Transverse colon (tissue), 4 donors: ENCODE results near the gene CYP21A2. TPM values are rescaled to one million over a fixed set of nuclear protein-coding genes. Genes with fewer than 3 reads are reported as not detected.
"Not testable (repeated sequence)": the region's sequence is repeated elsewhere in the genome, so short reads cannot be mapped to it uniquely, and the experiment has no call there.

Source experiments
- DNase-seq: peaks from one replicate; pipeline ENCODE4 v3.0.0-alpha.2; 2019
- H3K27ac ChIP-seq, 4 donors: fragments of 200-600 bp; sonication (generic); 2 replicates each; pipeline ENCODE4 v1.5.1; 2016 to 2018; ENCODE audit warnings: inconsistent platforms in 4 of 4
- H3K27me3 ChIP-seq: fragments of 200-600 bp; sonication (generic); 2 replicates; pipeline ENCODE4 v1.5.1; 2017; ENCODE audit warnings: inconsistent platforms
- H3K36me3 ChIP-seq, 4 donors: fragments of 200-600 bp; sonication (generic); 2 replicates each; pipeline ENCODE4 v1.5.1; 2017 to 2019; ENCODE audit warnings: inconsistent platforms in 4 of 4
- H3K4me1 ChIP-seq, 4 donors: fragments of 200-600 bp; sonication (generic); 2 replicates each; pipeline ENCODE4 v1.5.1; 2017 to 2020; ENCODE audit warnings: inconsistent platforms in 4 of 4
- H3K4me3 ChIP-seq, 4 donors: fragments of 200-600 bp; sonication (generic); 1 replicate in 1 of 4; 2 replicates in 3 of 4; pipeline versions ENCODE4 v1.5.1 to v1.6.1; 2017 to 2019; ENCODE audit warnings: inconsistent platforms in 4 of 4
- H3K9me3 ChIP-seq, 2 donors: fragments of 200-600 bp; sonication (generic); 2 replicates each; pipeline ENCODE4 v1.5.1; 2017 to 2019; ENCODE audit warnings: inconsistent platforms in 2 of 2
- WGBS, 2 donors: methylation state at CpG; one replicate each; pipeline ENCODE4 v1.1.5; 2018; ENCODE audit warnings: low coverage in 1 of 2; 5-methylcytosine and 5-hydroxymethylcytosine counted together
- in situ Hi-C, 4 donors: fragments of 200-750 bp; cut with MboI; loops; one replicate each; pipeline versions ENCODE4 v1.15.0 to v1.15.1; 2017; ENCODE audit warnings: low sequenced_read_pairs in 3 of 4, low pct_ligation_motif_present in 1 of 4, low pct_unique_long_range_greater_than_20kb in 1 of 4
- intact Hi-C: fragments of 100-400 bp; cut with DNase I; formaldehyde crosslinking; loops from one replicate; pipeline ENCODE4 v1.15.1; 2023; ENCODE audit warnings: low total_unique reads
- total RNA-seq, 4 donors: library from RNA; depleted of rRNA; stranded (reverse); fragments of >200 nt; gene quantifications; one replicate each; pipeline ENCODE4 v1.1.0, GENCODE V29; 2016

CYP21A2 gene
- total RNA-seq, 4 donors from 2014 or later = 0.27 to 0.64 (median 0.40) TPM; not detected in 1

GRCh38 chr6:32035283-32036013 is 2.8 kb upstream of the CYP21A2 start:
- H3K36me3 ChIP-seq, intact Hi-C loops, in situ Hi-C loops, H3K27ac ChIP-seq, H3K9me3 ChIP-seq, H3K27me3 ChIP-seq, H3K4me3 ChIP-seq, H3K4me1 ChIP-seq, DNase-seq: not testable (repeated sequence)
- WGBS, 2 donors = no CpG with 5 or more reads among the region's 16 CpGs

- DNase-seq, H3K27me3 ChIP-seq, intact Hi-C loops, H3K4me3 ChIP-seq, in situ Hi-C loops, H3K9me3 ChIP-seq, H3K4me1 ChIP-seq, H3K36me3 ChIP-seq, H3K27ac ChIP-seq: not testable (repeated sequence)
- 76% methylated on average over 5 of the region's 5 CpGs; no CpG with 5 or more reads in 1 of the 2 donors for WGBS, 2 donors
Observed at GRCh38 chr6:32037136-32037535, 1.1 kb upstream of the CYP21A2 start.

- H3K36me3 ChIP-seq, H3K27ac ChIP-seq, DNase-seq, in situ Hi-C loops, intact Hi-C loops, H3K9me3 ChIP-seq, H3K4me1 ChIP-seq, H3K27me3 ChIP-seq, H3K4me3 ChIP-seq: not testable (repeated sequence)
- 79% methylated on average over 4 of the region's 5 CpGs; no CpG with 5 or more reads in 1 of the 2 donors for WGBS, 2 donors
Observed at GRCh38 chr6:32038878-32039277, 663 bp downstream of the CYP21A2 start.

- DNase-seq, H3K36me3 ChIP-seq, H3K27ac ChIP-seq, H3K27me3 ChIP-seq, H3K4me3 ChIP-seq, H3K4me1 ChIP-seq, intact Hi-C loops, H3K9me3 ChIP-seq, in situ Hi-C loops: not testable (repeated sequence)
- 78% methylated on average over 22 of the region's 24 CpGs; no CpG with 5 or more reads in 1 of the 2 donors for WGBS, 2 donors
Observed at GRCh38 chr6:32039321-32040274, 1.4 kb downstream of the CYP21A2 start.

- in situ Hi-C loops = not testable (repeated sequence)
- WGBS, 2 donors = 88% methylated on average over 5 of the region's 43 CpGs; no CpG with 5 or more reads in 1 of the 2 donors
Observed at GRCh38 chr6:32040299-32041049, 2.3 kb downstream of the CYP21A2 start.

GRCh38 chr6:32041050-32041321 is 2.8 kb downstream of the CYP21A2 start:
- H3K36me3 ChIP-seq, in situ Hi-C loops, H3K9me3 ChIP-seq, H3K4me3 ChIP-seq, DNase-seq, H3K27me3 ChIP-seq, intact Hi-C loops, H3K4me1 ChIP-seq, H3K27ac ChIP-seq: not testable (repeated sequence)
- whole genome bisulfite sequencing, 2 donors = no CpG with 5 or more reads among the region's 13 CpGs

More at GRCh38 chr6:32040299-32041049, 2.3 kb downstream of the CYP21A2 start:
- H3K4me3 ChIP-seq, H3K36me3 ChIP-seq, DNase-seq, H3K9me3 ChIP-seq, H3K27me3 ChIP-seq, H3K27ac ChIP-seq, H3K4me1 ChIP-seq, intact Hi-C loops: not testable (repeated sequence)

- H3K4me3 ChIP-seq, H3K9me3 ChIP-seq, H3K36me3 ChIP-seq, H3K4me1 ChIP-seq, DNase-seq, in situ Hi-C loops, H3K27ac ChIP-seq, H3K27me3 ChIP-seq, intact Hi-C loops: not testable (repeated sequence)
- WGBS, 2 donors = 79% methylated on average over 5 of the region's 10 CpGs; no CpG with 5 or more reads in 1 of the 2 donors
Observed at GRCh38 chr6:32041385-32041784, 3.2 kb downstream of the CYP21A2 start.

- H3K4me3 ChIP-seq, H3K27ac ChIP-seq, intact Hi-C loops, DNase-seq, H3K36me3 ChIP-seq, H3K4me1 ChIP-seq, H3K27me3 ChIP-seq, in situ Hi-C loops, H3K9me3 ChIP-seq: not testable (repeated sequence)
- 94% methylated on average over 13 of the region's 15 CpGs; no CpG with 5 or more reads in 1 of the 2 donors for WGBS, 2 donors
Observed at GRCh38 chr6:32042276-32042675, 4.1 kb downstream of the CYP21A2 start.

- in situ Hi-C loops, intact Hi-C loops, H3K9me3 ChIP-seq, H3K27me3 ChIP-seq, H3K4me3 ChIP-seq, DNase-seq, H3K36me3 ChIP-seq, H3K27ac ChIP-seq: not testable (repeated sequence)
- H3K4me1 ChIP-seq = peaks cover 3 to 16% (median 9%) of the 10 kb centered on the region in 4 donors
- 85 to 89% methylated on average over 4 to 17 of the region's 31 CpGs for WGBS, 2 donors
Observed at GRCh38 chr6:32043589-32044380, 5.6 kb downstream of the CYP21A2 start.
